GM12891 (cell line): ENCODE results near the gene ZNF791.

Experiments
- PAX5 ChIP-seq: IDR thresholded peaks from 2 replicates; pipeline ENCODE4 v1.6.1; 2011; ENCODE audit warnings: low read length, moderate library complexity, mild to moderate bottlenecking; ENCODE audit not compliant: insufficient read depth, severe bottlenecking
- POLR2A ChIP-seq: IDR thresholded peaks from 2 replicates; pipeline ENCODE4 v1.6.1; 2011; ENCODE audit warnings: low read depth, low read length, control low read depth
- POLR2AphosphoS5 ChIP-seq: IDR thresholded peaks from 2 replicates; pipeline ENCODE4 v1.6.1; 2011; ENCODE audit warnings: low read depth, low read length, control low read depth
- POU2F2 ChIP-seq: IDR thresholded peaks from 2 replicates; pipeline ENCODE4 v1.6.1; 2011; ENCODE audit warnings: low read depth, mild to moderate bottlenecking, control low read depth, low read length, moderate library complexity
- SPI1 ChIP-seq: IDR thresholded peaks from 2 replicates; pipeline ENCODE4 v1.6.1; 2011; ENCODE audit warnings: low read depth, low read length, control low read depth
- TAF1 ChIP-seq: IDR thresholded peaks from 2 replicates; pipeline ENCODE4 v1.6.1; 2011; ENCODE audit warnings: low read depth, low read length, control low read depth

GRCh38 chr19:12623361-12624031, 12.8 kb downstream of the ZNF791 start:
- TF ChIP-seq POLR2A (no peak), POLR2AphosphoS5 (no peak), TAF1 (no peak), POU2F2 (no peak), SPI1 (no peak), PAX5 (no peak)
